Stomach (tissue), 9 donors: ENCODE data around the gene KLK2. TPM values are rescaled to one million over a fixed set of nuclear protein-coding genes. Genes with fewer than 3 reads are reported as not detected.

Source experiments
- DNase-seq, 2 donors: peaks; one replicate each; pipeline versions ENCODE4 v3.0.0 to v3.0.0-alpha.2; 2013 to 2019
- H3K27ac ChIP-seq, 5 donors: fragments of 200-600 bp in 4 of 5; sonication (generic) in 4 of 5; one replicate each; pipeline ENCODE4 v1.5.1; 2013 to 2019; ENCODE audit warnings: mild to moderate bottlenecking in 1 of 5, moderate library complexity in 1 of 5
- H3K27me3 ChIP-seq, 3 donors: fragments of 200-600 bp; sonication (generic); one replicate each; pipeline ENCODE4 v1.5.1; 2017 to 2019; ENCODE audit warnings: mixed run types in 1 of 3
- H3K36me3 ChIP-seq, 4 donors: fragments of 200-600 bp; sonication (generic); 1 replicate in 3 of 4; 2 replicates in 1 of 4; pipeline ENCODE4 v1.5.1; 2016 to 2019
- H3K4me1 ChIP-seq, 4 donors: fragments of 200-600 bp; sonication (generic); one replicate each; pipeline ENCODE4 v1.5.1; 2016 to 2019
- H3K4me3 ChIP-seq, 4 donors: fragments of 200-600 bp; sonication (generic) in 3 of 4; one replicate each; pipeline ENCODE4 v1.5.1; 2016 to 2019; ENCODE audit warnings: mild to moderate bottlenecking in 1 of 4
- H3K9me3 ChIP-seq, 4 donors: fragments of 200-600 bp; sonication (generic); one replicate each; pipeline ENCODE4 v1.5.1; 2016 to 2019
- EP300 ChIP-seq: sonication (generic); formaldehyde crosslinking; IDR thresholded peaks from one replicate; pipeline ENCODE4 v1.6.1; 2017; ENCODE audit warnings: antibody characterized with exemption
- POLR2A ChIP-seq, 4 donors: fragments of 450-650 bp; IDR thresholded peaks; one replicate each; pipeline ENCODE4 v1.6.1; 2016; ENCODE audit warnings: antibody characterized with exemption in 4 of 4, control low read depth in 2 of 4, mild to moderate bottlenecking in 1 of 4, moderate library complexity in 1 of 4
- POLR2AphosphoS5 ChIP-seq, 3 donors: sonication (generic); formaldehyde crosslinking; IDR thresholded peaks; one replicate each; pipeline ENCODE4 v1.6.1; 2016; ENCODE audit warnings: antibody characterized with exemption in 3 of 3
- WGBS, 5 donors: extraction: QIAGEN DNeasy Blood & Tissue Kit in 3 of 5; methylation state at CpG; one replicate each; pipeline versions ENCODE4 v1.1.5 to v1.1.7; 2013 to 2018; 5-methylcytosine and 5-hydroxymethylcytosine counted together
- intact Hi-C: fragments of 100-400 bp; cut with DNase I; formaldehyde crosslinking; loops from one replicate; pipeline ENCODE4 v1.15.1; 2023; ENCODE audit warnings: low total_unique reads
- polyA plus RNA-seq, 3 donors: library from polyadenylated mRNA; stranded (reverse); fragments of 200-250 nt; gene quantifications; one replicate each; pipeline ENCODE4 v1.2.3, GENCODE V29; 2013
- total RNA-seq, 5 donors: library from RNA; depleted of rRNA; stranded (reverse); fragments of >200 nt; gene quantifications; one replicate each; pipeline versions ENCODE4 v1.1.0 to v1.2.3, GENCODE V29; 2014 to 2016
- TF ChIP-seq, protein P1 (sequence below), 7 experiments: fragments of 450-650 bp in 4 of 7; fragments of 200-600 bp in 3 of 7; sonication (generic) in 3 of 7; IDR thresholded peaks; one replicate each; pipeline ENCODE4 v1.5.1; 2016 to 2019; ENCODE audit warnings: antibody characterized with exemption in 7 of 7, control low read depth in 2 of 7, mild to moderate bottlenecking in 1 of 7
- donor health status: healthy with polysubstance abuse.
- donor health status: Bipolar disorder and iron deficiency.
- donor health status: healthy.

The KLK2 gene
- total and polyA plus RNA-seq, 8 donors, result 94.6 TPM; not detected in 7

DNA sequence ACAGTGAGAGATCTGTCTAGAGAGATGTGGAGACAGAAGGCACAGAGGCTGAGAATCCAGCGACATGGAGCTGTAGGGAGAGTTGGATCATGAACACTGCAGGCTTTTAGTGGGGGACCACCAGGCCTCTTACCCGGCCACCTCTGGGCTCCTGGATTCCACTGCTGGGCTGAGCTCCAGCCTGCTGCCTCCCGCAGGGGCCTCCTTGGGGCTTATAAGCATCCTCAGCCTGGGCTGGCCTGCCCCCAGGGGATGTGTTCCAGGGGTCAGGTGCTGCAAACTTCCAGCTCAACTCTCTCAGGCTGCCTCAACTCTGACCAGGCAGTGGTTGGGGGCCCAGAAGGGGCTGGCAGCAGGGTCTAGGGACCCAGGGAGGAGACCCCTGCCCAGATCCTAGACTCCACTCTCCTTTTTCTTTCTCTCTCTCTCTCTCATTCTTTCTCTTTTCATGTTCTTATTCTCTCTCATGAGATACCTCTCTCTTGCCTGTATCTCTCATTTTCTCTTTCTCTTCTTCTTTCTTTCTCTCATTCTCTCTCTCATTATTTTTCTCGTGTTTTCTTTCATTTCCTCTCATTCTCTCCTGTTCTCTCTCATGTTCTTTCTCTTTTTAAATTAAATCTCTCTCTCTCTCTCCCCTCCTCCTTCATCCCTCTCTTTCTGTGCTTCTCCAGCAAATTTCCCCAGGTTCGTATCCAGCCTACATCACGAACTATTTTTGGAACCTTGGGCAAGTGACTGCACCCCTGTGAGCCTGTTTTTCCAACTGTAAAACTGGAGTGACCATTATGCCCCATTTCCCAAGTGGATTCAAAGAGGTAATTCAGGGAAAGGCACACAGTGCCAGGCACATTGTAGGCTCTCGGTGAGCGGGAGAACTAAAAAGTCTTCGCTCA lies 38.2 kb downstream of the KLK2 start, which contains the start of gene KLK4:
Gene KLK4 (minus strand): TSS at position 190 of the 896 bp plus-strand sequence. CDS start 657 bp downstream, outside the sequence.
- H3K4me3 ChIP-seq, result no peak within 1 kb of the TSS
- peaks cover 0 to 11% (median 8%) of the 10 kb centered on the region in 4 donors for H3K4me1 ChIP-seq
- H3K36me3 ChIP-seq, result no peaks in the 10 kb centered on the region
- TF ChIP-seq EP300 (no peak), POLR2A (IDR thresholded peaks at IDR 0.05) (no peak), POLR2AphosphoS5 (IDR thresholded peaks at IDR 0.05) (no peak)
- TF ChIP-seq, protein P1, sequence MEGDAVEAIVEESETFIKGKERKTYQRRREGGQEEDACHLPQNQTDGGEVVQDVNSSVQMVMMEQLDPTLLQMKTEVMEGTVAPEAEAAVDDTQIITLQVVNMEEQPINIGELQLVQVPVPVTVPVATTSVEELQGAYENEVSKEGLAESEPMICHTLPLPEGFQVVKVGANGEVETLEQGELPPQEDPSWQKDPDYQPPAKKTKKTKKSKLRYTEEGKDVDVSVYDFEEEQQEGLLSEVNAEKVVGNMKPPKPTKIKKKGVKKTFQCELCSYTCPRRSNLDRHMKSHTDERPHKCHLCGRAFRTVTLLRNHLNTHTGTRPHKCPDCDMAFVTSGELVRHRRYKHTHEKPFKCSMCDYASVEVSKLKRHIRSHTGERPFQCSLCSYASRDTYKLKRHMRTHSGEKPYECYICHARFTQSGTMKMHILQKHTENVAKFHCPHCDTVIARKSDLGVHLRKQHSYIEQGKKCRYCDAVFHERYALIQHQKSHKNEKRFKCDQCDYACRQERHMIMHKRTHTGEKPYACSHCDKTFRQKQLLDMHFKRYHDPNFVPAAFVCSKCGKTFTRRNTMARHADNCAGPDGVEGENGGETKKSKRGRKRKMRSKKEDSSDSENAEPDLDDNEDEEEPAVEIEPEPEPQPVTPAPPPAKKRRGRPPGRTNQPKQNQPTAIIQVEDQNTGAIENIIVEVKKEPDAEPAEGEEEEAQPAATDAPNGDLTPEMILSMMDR (IDR thresholded peaks at IDR 0.05), result no peak
- no peak within 1 kb of the TSS for H3K27ac ChIP-seq
- intact Hi-C loops, result no loop called here
- DNase-seq, result no peak
- WGBS, 5 donors, result 53 to 67% (median 58%) methylated on average over 9 of the region's 9 CpGs
- H3K9me3 ChIP-seq, result no peaks in the 10 kb centered on the region
- peaks cover 12 to 90% (median 54%) of the 10 kb centered on the region in 3 donors for H3K27me3 ChIP-seq

GRCh38 chr19:50912102-50912599 lies 38.9 kb downstream of the KLK2 start:
- Histone ChIP-seq H3K36me3 (no peaks in the 10 kb centered on the region), H3K27me3 (peaks cover 12 to 88% (median 56%) of the 10 kb centered on the region in 3 donors), H3K27ac (no peak overlapping the region), H3K4me3 (no peak overlapping the region), H3K4me1 (peaks cover 0 to 11% (median 8%) of the 10 kb centered on the region in 4 donors), H3K9me3 (no peaks in the 10 kb centered on the region)
- 14 to 24% (median 16%) methylated on average over 20 to 21 of the region's 21 CpGs for WGBS, 5 donors
- intact Hi-C loops, result no loop called here
- no peak for DNase-seq
- TF ChIP-seq EP300 (no peak), POLR2AphosphoS5 (IDR thresholded peaks at IDR 0.05) (no peak)
- TF ChIP-seq, protein P1 (IDR thresholded peaks at IDR 0.05), result peak in 1 of 7 experiments; percentile 11

- intact Hi-C loops, result no loop called here
- WGBS, 5 donors, result 6 to 10% (median 9%) methylated on average over 29 of the region's 29 CpGs
- no peak for TF ChIP-seq POLR2A (IDR thresholded peaks at IDR 0.05)
- no peak for TF ChIP-seq POLR2AphosphoS5 (IDR thresholded peaks at IDR 0.05)
- TF ChIP-seq, protein P1 (IDR thresholded peaks at IDR 0.05), result no peak
- TF ChIP-seq EP300, result no peak
- H3K27me3 ChIP-seq, result peaks cover 12 to 88% (median 54%) of the 10 kb centered on the region in 3 donors
- no peak overlapping the region for H3K27ac ChIP-seq
- no peak overlapping the region for H3K4me3 ChIP-seq
- DNase-seq, result no peak
- no peaks in the 10 kb centered on the region for H3K36me3 ChIP-seq
- H3K9me3 ChIP-seq, result no peaks in the 10 kb centered on the region
- H3K4me1 ChIP-seq, result peaks cover 0 to 11% (median 8%) of the 10 kb centered on the region in 4 donors
Observed at GRCh38 chr19:50912727-50913716, 39.8 kb downstream of the KLK2 start.

GRCh38 chr19:50916069-50916468 lies 42.8 kb downstream of the KLK2 start:
- Histone ChIP-seq H3K4me3 (no peak overlapping the region), H3K27ac (no peak overlapping the region), H3K36me3 (no peaks in the 10 kb centered on the region), H3K27me3 (peaks cover 0 to 81% (median 32%) of the 10 kb centered on the region in 3 donors), H3K9me3 (no peaks in the 10 kb centered on the region), H3K4me1 (no peaks in the 10 kb centered on the region)
- 60 to 88% (median 76%) methylated on average over 2 of the region's 2 CpGs for WGBS, 5 donors
- no peak for TF ChIP-seq EP300
- no peak for TF ChIP-seq POLR2A (IDR thresholded peaks at IDR 0.05)
- TF ChIP-seq POLR2AphosphoS5 (IDR thresholded peaks at IDR 0.05), result no peak
- TF ChIP-seq, protein P1 (IDR thresholded peaks at IDR 0.05), result no peak
- DNase-seq, result no peak
- intact Hi-C loops, result no loop called here
